GM23248 (cell line): Measurements from ENCODE around the gene TMEM190. TPM values are rescaled to one million over a fixed set of nuclear protein-coding genes. Genes with fewer than 3 reads are reported as not detected.

Experiments
- DNase-seq: peaks from one replicate; pipeline ENCODE4 v3.0.0-alpha.2; 2015
- H2AFZ ChIP-seq: fragments of 200-600 bp; sonication (generic); 2 replicates; pipeline ENCODE4 v1.6.1; 2016; ENCODE audit warnings: antibody characterized with exemption
- H3F3A ChIP-seq: fragments of 200-600 bp; sonication (generic); 2 replicates; pipeline ENCODE4 v1.6.1; 2016; ENCODE audit warnings: mild to moderate bottlenecking, antibody characterized with exemption, mixed run types; ENCODE audit not compliant: insufficient read depth
- H3K27ac ChIP-seq: fragments of 200-600 bp; sonication (generic); 2 replicates; pipeline ENCODE4 v1.5.1; 2016; ENCODE audit warnings: mild to moderate bottlenecking
- H3K27me3 ChIP-seq: fragments of 200-600 bp; sonication (generic); replicated peaks from 2 replicates; pipeline ENCODE4 v1.6.1; 2016; ENCODE audit warnings: mild to moderate bottlenecking; ENCODE audit not compliant: insufficient read depth
- H3K36me3 ChIP-seq: fragments of 200-600 bp; sonication (generic); 2 replicates; pipeline ENCODE4 v1.6.1; 2016; ENCODE audit warnings: low read depth, mild to moderate bottlenecking
- H3K4me1 ChIP-seq: fragments of 200-600 bp; sonication (generic); 2 replicates; pipeline ENCODE4 v1.6.1; 2016; ENCODE audit warnings: mild to moderate bottlenecking; ENCODE audit not compliant: insufficient read depth
- H3K4me2 ChIP-seq: fragments of 200-600 bp; sonication (generic); one replicate; pipeline ENCODE4 v1.6.1; 2016; ENCODE audit warnings: mild to moderate bottlenecking; ENCODE audit not compliant: unreplicated experiment
- H3K4me3 ChIP-seq: fragments of 200-600 bp; sonication (generic); 2 replicates; pipeline ENCODE4 v1.5.1; 2016; ENCODE audit warnings: mild to moderate bottlenecking
- H3K79me2 ChIP-seq: fragments of 200-600 bp; sonication (generic); 2 replicates; pipeline ENCODE4 v1.6.1; 2016; ENCODE audit warnings: mild to moderate bottlenecking; ENCODE audit not compliant: insufficient read depth
- H3K9ac ChIP-seq: fragments of 200-600 bp; sonication (generic); 2 replicates; pipeline ENCODE4 v1.6.1; 2016; ENCODE audit warnings: mild to moderate bottlenecking
- H3K9me2 ChIP-seq: fragments of 200-600 bp; sonication (generic); 2 replicates; pipeline ENCODE4 v1.6.1; 2016; ENCODE audit warnings: mixed run types, mild to moderate bottlenecking, moderate library complexity; ENCODE audit not compliant: insufficient read depth
- H3K9me3 ChIP-seq: fragments of 200-600 bp; sonication (generic); one replicate; pipeline ENCODE4 v1.6.1; 2017; ENCODE audit warnings: low read depth
- H4K20me1 ChIP-seq: fragments of 200-600 bp; sonication (generic); 2 replicates; pipeline ENCODE4 v1.6.0; 2016; ENCODE audit not compliant: insufficient read depth
- EZH2 ChIP-seq: fragments of 200-600 bp; sonication (generic); IDR thresholded peaks from 2 replicates; pipeline ENCODE4 v1.6.1; 2018; ENCODE audit warnings: antibody characterized with exemption, mild to moderate bottlenecking; ENCODE audit not compliant: insufficient read depth, poor library complexity, severe bottlenecking
- EZH2phosphoT487 ChIP-seq: fragments of 200-600 bp; sonication (generic); IDR thresholded peaks from 2 replicates; pipeline ENCODE4 v1.6.1; 2018; ENCODE audit warnings: antibody characterized with exemption, moderate library complexity, mild to moderate bottlenecking, low read depth; ENCODE audit not compliant: insufficient read depth
- WGBS, 2 experiments: methylation state at CpG; one replicate each; pipeline ENCODE4 v1.1.6; 2015 to 2017; ENCODE audit warnings: low lambda C conversion rate in 2 of 2, low coverage in 1 of 2; ENCODE audit errors: missing lambda C conversion rate in 2 of 2; 5-methylcytosine and 5-hydroxymethylcytosine counted together
- in situ Hi-C: fragments of 300-500 bp; cut with MboI; formaldehyde crosslinking; loops from 2 replicates; pipeline ENCODE4 v1.15.0; 2020
- polyA plus RNA-seq: library from polyadenylated mRNA; unstranded; fragments of >200 nt; fragmentation: Nextera tagmentation; extraction: Ambion mirVana; gene quantifications from 2 replicates; pipeline ENCODE4 v1.2.1, GENCODE V29; 2016
- total RNA-seq: library from RNA; depleted of rRNA; stranded (reverse); fragments of >200 nt; shearing (Covaris generic); gene quantifications from 2 replicates; pipeline ENCODE4 v1.2.3, GENCODE V29; 2014; rRNA removed

Gene TMEM190
- total and polyA plus RNA-seq, 2 experiments from 2014 or later = not detected

DNA sequence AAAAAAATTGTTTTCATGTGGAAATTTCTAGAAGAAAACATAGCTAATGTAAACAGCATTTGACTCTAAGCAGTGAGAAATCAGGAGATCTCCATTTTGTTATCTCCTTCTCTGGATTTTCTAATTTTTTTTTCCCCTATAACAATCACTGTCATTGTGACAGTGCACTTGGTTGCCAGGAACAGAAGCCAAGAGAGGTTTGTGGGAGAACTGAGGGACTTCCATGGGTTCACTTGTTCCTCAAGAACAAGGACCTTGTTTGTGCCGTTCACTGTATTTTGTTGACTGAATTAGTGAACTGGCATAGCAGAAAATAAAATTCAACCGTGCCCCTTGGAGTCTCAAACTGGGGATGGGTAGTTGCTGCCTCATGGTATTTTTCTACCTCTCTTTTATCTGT, 49.4 kb downstream of the TMEM190 start:
- no peak overlapping the region for H3K9ac ChIP-seq
- no peak overlapping the region for H3K27ac ChIP-seq
- no peaks in the 10 kb centered on the region for H3K4me1 ChIP-seq
- no peak for TF ChIP-seq EZH2
- no peak for TF ChIP-seq EZH2phosphoT487
- no peak for DNase-seq
- no peaks in the 10 kb centered on the region for H3F3A ChIP-seq
- no peaks in the 10 kb centered on the region for H3K9me3 ChIP-seq
- H4K20me1 ChIP-seq = no peaks in the 10 kb centered on the region
- H3K9me2 ChIP-seq = no peaks in the 10 kb centered on the region
- H3K36me3 ChIP-seq = no peaks in the 10 kb centered on the region
- no peak overlapping the region for H2AFZ ChIP-seq
- no peaks in the 10 kb centered on the region for H3K79me2 ChIP-seq
- in situ Hi-C loops = no loop called here
- H3K4me3 ChIP-seq = no peak overlapping the region
- 21 to 24% methylated on average over 2 of the region's 2 CpGs for WGBS, 2 experiments
- peaks cover 27% of the 10 kb centered on the region; the same call in 1 of the 2 replicates for H3K27me3 ChIP-seq
- no peak overlapping the region for H3K4me2 ChIP-seq

Other genes with a start within 250 kb of the TMEM190 start
- 0.76 TPM in 1 of 2 replicates, not detected in the other for gene TNNT1, start 227.6 kb upstream of the TMEM190 start, total RNA-seq
- 1.3 and 1.8 TPM in 2 replicates for gene TNNT1, start 227.6 kb upstream of the TMEM190 start, polyA plus RNA-seq
- gene TNNI3, start 219.1 kb upstream of the TMEM190 start, total RNA-seq = not detected in 2 replicates
- 0.35 TPM in 1 of 2 replicates, not detected in the other for gene TNNI3, start 219.1 kb upstream of the TMEM190 start, polyA plus RNA-seq
- 0.22 and 0.25 TPM in 2 replicates for gene DNAAF3, start 210.2 kb upstream of the TMEM190 start, total RNA-seq
- 0.39 and 0.47 TPM in 2 replicates for gene DNAAF3, start 210.2 kb upstream of the TMEM190 start, polyA plus RNA-seq
- not detected in 2 replicates for gene SYT5, start 196.5 kb upstream of the TMEM190 start, total RNA-seq
- 0.28 and 0.38 TPM in 2 replicates for gene SYT5, start 196.5 kb upstream of the TMEM190 start, polyA plus RNA-seq
- 0.43 and 2.9 TPM in 2 replicates for gene PTPRH, start 167.3 kb upstream of the TMEM190 start, total RNA-seq
- gene PTPRH, start 167.3 kb upstream of the TMEM190 start, polyA plus RNA-seq = 0.28 and 0.49 TPM in 2 replicates
- gene TMEM86B, start 148.1 kb upstream of the TMEM190 start, total RNA-seq = 0.63 and 2.4 TPM in 2 replicates
- gene TMEM86B, start 148.1 kb upstream of the TMEM190 start, polyA plus RNA-seq = 0.41 and 0.46 TPM in 2 replicates
- gene PPP6R1, start 117.8 kb upstream of the TMEM190 start, total RNA-seq = 36.2 and 36.9 TPM in 2 replicates
- 9.7 and 12.1 TPM in 2 replicates for gene PPP6R1, start 117.8 kb upstream of the TMEM190 start, polyA plus RNA-seq
- 31.9 and 42.5 TPM in 2 replicates for gene HSPBP1, start 96.7 kb upstream of the TMEM190 start, total RNA-seq
- gene HSPBP1, start 96.7 kb upstream of the TMEM190 start, polyA plus RNA-seq = 60.2 and 62.5 TPM in 2 replicates
- gene BRSK1, start 92.8 kb upstream of the TMEM190 start, total RNA-seq = 1.9 and 11.9 TPM in 2 replicates
- 0.39 and 0.55 TPM in 2 replicates for gene BRSK1, start 92.8 kb upstream of the TMEM190 start, polyA plus RNA-seq
- not detected in 2 replicates for gene TMEM150B, start 51.5 kb upstream of the TMEM190 start, total RNA-seq
- not detected in 2 replicates for gene TMEM150B, start 51.5 kb upstream of the TMEM190 start, polyA plus RNA-seq
- 8.1 and 8.6 TPM in 2 replicates for gene KMT5C, start 37.0 kb upstream of the TMEM190 start, total RNA-seq
- gene KMT5C, start 37.0 kb upstream of the TMEM190 start, polyA plus RNA-seq = 1.9 and 2.7 TPM in 2 replicates
- not detected in 2 replicates for gene COX6B2, start 22.1 kb upstream of the TMEM190 start, total RNA-seq
- gene COX6B2, start 22.1 kb upstream of the TMEM190 start, polyA plus RNA-seq = not detected in 2 replicates
- not detected in 2 replicates for gene GARIN5B, start 13.6 kb upstream of the TMEM190 start, total RNA-seq
- not detected in 2 replicates for gene GARIN5B, start 13.6 kb upstream of the TMEM190 start, polyA plus RNA-seq
- gene IL11, start 6.4 kb upstream of the TMEM190 start, total RNA-seq = 12.8 and 28.7 TPM in 2 replicates
- 6.7 and 6.9 TPM in 2 replicates for gene IL11, start 6.4 kb upstream of the TMEM190 start, polyA plus RNA-seq
- 0.97 and 1.8 TPM in 2 replicates for gene TMEM238, start 7.5 kb downstream of the TMEM190 start, total RNA-seq
- gene TMEM238, start 7.5 kb downstream of the TMEM190 start, polyA plus RNA-seq = not detected in 2 replicates
- gene RPL28, start 9.1 kb downstream of the TMEM190 start, total RNA-seq = 300 and 875 TPM in 2 replicates
- 530 and 536 TPM in 2 replicates for gene RPL28, start 9.1 kb downstream of the TMEM190 start, polyA plus RNA-seq
- 54.4 and 82.2 TPM in 2 replicates for gene UBE2S, start 31.0 kb downstream of the TMEM190 start, total RNA-seq
- 106 and 107 TPM in 2 replicates for gene UBE2S, start 31.0 kb downstream of the TMEM190 start, polyA plus RNA-seq
- gene SHISA7, start 66.5 kb downstream of the TMEM190 start, total RNA-seq = not detected in 2 replicates
- not detected in 2 replicates for gene SHISA7, start 66.5 kb downstream of the TMEM190 start, polyA plus RNA-seq
- 103 and 116 TPM in 2 replicates for gene ISOC2, start 84.8 kb downstream of the TMEM190 start, total RNA-seq
- 34.0 and 35.3 TPM in 2 replicates for gene ISOC2, start 84.8 kb downstream of the TMEM190 start, polyA plus RNA-seq
- gene C19orf85, start 87.9 kb downstream of the TMEM190 start, total RNA-seq = not detected in 2 replicates
- gene C19orf85, start 87.9 kb downstream of the TMEM190 start, polyA plus RNA-seq = not detected in 2 replicates
- 1.7 and 4.3 TPM in 2 replicates for gene ZNF628, start 99.8 kb downstream of the TMEM190 start, total RNA-seq
- 1.1 TPM in 2 replicates for gene ZNF628, start 99.8 kb downstream of the TMEM190 start, polyA plus RNA-seq
- gene NAT14, start 108.4 kb downstream of the TMEM190 start, total RNA-seq = 13.4 and 13.9 TPM in 2 replicates
- 11.1 and 12.0 TPM in 2 replicates for gene NAT14, start 108.4 kb downstream of the TMEM190 start, polyA plus RNA-seq
- 12.6 and 14.4 TPM in 2 replicates for gene SSC5D, start 111.6 kb downstream of the TMEM190 start, total RNA-seq
- gene SSC5D, start 111.6 kb downstream of the TMEM190 start, polyA plus RNA-seq = 9.8 and 10.0 TPM in 2 replicates
- not detected in 2 replicates for gene SBK2, start 160.3 kb downstream of the TMEM190 start, total RNA-seq
- gene SBK2, start 160.3 kb downstream of the TMEM190 start, polyA plus RNA-seq = not detected in 2 replicates
- not detected in 2 replicates for gene SBK3, start 168.7 kb downstream of the TMEM190 start, total RNA-seq
- gene SBK3, start 168.7 kb downstream of the TMEM190 start, polyA plus RNA-seq = not detected in 2 replicates
- 7.1 and 7.9 TPM in 2 replicates for gene ZNF579, start 204.0 kb downstream of the TMEM190 start, total RNA-seq
- 1.7 and 1.8 TPM in 2 replicates for gene ZNF579, start 204.0 kb downstream of the TMEM190 start, polyA plus RNA-seq
- gene FIZ1, start 222.7 kb downstream of the TMEM190 start, total RNA-seq = 3.4 and 5.6 TPM in 2 replicates
- gene FIZ1, start 222.7 kb downstream of the TMEM190 start, polyA plus RNA-seq = 2.3 TPM in 2 replicates
- gene ZNF524, start 223.5 kb downstream of the TMEM190 start, total RNA-seq = 9.9 and 17.8 TPM in 2 replicates
- 16.2 and 18.2 TPM in 2 replicates for gene ZNF524, start 223.5 kb downstream of the TMEM190 start, polyA plus RNA-seq
- 1.3 and 1.5 TPM in 2 replicates for gene ZNF865, start 228.8 kb downstream of the TMEM190 start, total RNA-seq
- 0.21 and 0.51 TPM in 2 replicates for gene ZNF865, start 228.8 kb downstream of the TMEM190 start, polyA plus RNA-seq
- gene ZNF784, start 247.7 kb downstream of the TMEM190 start, total RNA-seq = 3.0 and 4.2 TPM in 2 replicates
- 1.2 and 1.3 TPM in 2 replicates for gene ZNF784, start 247.7 kb downstream of the TMEM190 start, polyA plus RNA-seq